SKM-1 (cell line): ENCODE data around the gene MAP2K2.

ENCODE experiments used
- DNase-seq: peaks from one replicate; lab custom pipeline; 2025; ENCODE audit not compliant: unreplicated experiment; lab: John Stamatoyannopoulos, UW

MAP2K2 gene

GRCh38 chr19:4061683-4062418 lies 62.1 kb downstream of the MAP2K2 start:
- DNase-seq: no peak

DNA sequence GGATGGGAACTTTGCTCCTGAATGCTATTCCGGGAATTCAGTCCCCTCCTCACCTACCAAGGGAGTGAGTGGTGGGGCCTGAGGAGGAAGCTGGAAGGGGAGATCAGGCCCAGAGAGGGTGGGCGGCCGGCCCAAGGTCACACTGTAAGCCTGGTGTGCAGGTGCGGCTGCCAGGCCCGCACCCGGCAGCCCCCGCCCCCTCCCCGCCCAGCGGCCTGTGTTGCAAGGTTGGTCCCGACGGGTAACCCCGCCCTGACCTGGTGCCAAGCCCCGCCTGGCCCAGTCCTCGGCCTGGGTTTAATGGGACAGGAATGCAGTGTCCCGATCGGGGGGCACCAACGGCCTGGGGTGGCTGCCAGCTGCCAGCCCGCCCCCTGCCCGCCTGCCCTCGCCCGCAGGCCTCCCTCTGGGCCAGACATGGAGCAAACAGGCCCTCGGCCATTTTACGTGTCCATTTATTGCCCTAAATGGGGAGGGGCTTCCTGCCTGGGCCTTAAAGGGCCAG lies 62.7 kb downstream of the MAP2K2 start:
- no peak for DNase-seq

DNA sequence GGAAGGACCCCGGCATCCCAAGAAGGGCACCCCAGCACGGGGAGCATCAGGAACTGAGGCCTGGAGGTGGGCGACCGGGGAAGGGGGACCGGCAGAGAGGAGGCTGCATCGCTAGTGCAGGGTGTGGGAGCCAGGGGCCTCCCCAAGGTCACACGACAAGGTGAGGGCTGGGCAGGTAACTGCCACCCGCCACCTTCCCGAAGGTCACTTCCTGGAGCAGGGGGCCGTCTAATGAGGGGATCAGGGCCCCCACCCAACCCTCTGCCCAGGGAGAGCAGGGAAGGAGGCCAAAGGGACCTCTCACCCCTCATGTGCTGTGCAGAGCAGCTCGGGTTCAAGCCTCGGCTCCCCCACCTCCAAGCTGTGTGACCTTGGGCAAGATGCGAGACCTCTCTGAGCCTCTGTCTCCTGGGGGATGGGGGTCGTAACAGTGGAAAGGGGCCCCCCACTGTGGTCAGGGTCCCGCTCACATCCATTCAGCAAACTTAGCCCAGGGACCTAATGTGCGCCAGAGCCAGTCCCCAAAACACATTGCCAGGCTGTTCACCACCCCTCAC lies 63.2 kb downstream of the MAP2K2 start:
- DNase-seq: no peak

GRCh38 chr19:4059891-4060620 lies 63.9 kb downstream of the MAP2K2 start:
- no peak for DNase-seq

DNA sequence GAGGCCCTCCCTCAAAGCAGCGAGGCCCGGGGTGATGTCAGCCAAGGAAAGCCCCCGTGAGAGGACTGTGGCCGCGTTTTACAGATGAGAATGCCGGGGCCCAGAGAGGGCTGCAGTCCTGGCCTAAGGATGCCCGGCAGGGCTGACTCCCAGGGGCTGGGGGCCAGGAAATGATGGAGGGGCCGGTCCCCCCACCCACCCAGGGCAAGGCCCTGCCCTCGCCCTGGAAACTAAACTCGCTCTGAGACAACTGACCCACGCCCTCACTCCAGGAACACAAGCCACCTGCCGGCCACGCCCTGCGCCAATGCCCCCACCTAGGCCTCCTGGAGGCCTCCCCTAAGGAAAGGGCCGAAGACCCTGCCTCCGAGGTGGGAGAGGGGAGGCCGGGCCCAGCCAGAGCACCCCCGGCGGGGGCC lies 64.5 kb downstream of the MAP2K2 start:
- DNase-seq: no peak

DNA sequence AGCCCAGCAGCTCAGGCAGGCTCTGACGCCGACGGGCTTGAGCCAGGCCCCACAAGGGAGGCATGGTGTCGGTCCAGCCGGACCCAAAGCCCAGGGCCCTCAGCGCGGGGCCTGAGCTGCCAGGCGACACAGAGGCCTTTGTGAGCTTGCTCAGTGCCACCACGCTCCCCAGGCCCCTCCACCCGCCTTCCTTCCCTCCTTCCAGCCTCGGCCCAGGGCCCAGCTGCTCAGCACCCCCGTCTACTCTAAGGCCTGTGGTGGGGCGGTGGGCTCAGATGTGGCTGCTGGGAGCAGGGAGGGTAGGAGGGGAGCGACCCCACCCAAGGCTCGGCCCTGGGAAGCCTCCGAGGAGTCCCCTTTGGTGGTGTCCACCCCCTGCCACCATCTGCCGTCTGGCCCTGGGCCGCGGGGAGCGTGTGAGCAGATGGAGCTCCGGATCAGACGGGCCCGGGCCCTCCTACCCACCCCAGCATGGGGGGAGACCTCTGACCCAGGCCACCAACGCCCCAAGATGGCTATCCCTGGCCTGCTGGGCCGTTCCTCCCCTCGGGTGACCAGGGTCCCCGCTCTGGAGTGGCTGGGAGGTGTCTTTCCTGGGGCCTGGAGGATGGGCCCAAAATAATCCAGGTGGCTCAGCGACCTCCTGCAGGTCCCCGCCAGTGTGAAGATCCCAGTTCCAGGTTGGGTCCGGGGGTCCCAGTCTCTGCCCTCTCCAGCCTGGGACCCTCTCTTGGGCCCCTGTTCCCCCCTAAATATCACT lies 65.0 kb downstream of the MAP2K2 start:
- DNase-seq: no peak

GRCh38 chr19:4057931-4058692 lies 65.8 kb downstream of the MAP2K2 start:
- peak; percentile 67 for DNase-seq

DNA sequence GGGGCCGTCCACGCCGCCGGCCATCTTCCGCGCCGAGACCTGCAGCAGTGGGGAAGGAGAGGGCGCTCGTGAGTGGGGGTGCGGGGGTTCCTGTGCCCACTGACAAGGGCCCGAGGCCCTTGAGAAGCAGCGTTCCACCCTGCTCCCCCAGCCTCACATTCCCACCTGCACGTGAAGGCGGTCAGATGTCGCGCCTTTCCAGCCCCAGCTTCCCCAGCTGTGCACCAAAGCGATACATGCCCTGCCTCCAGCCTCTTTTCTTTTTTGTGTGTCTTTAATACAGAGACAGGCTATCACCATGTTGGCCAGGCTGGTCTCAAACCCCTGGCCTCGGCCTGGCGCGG lies 68.7 kb downstream of the MAP2K2 start:
- no peak for DNase-seq

DNA sequence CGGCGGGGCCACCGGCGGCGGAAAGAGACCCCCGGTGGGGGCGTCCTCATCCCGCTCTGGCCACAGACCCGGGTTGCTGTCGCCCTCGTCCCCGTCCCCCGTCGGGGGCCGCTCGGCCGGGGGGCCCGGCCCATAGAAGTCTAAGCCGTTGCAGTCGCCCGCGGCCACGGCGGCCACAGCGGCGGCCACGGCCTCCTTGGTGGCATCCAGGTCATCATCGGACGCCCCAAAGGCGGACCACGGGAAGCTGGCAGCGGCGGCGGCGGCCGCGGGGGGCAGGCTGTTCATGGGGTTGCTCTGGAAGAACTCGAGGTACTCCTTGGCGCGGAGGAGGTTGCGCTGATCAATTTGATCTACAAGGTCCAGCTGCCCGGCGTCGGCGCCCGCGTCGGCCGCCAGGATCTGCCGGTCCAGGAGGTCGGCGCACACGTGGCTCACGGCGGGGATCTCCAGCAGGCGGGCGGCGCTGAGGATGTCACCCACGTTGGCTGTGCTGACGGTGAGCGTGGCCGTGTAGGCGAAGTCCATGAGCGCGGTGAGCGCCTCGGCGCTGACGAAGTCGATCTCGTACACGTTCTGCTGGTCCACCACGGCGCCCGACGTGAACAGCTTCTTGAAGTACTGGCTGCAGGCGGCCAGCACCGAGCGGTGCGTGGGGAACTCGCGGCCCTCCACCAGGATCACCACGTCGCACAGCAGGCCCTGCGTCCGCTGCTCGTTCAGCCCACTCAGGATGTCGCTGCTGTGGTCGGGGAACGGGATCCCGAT lies 69.3 kb downstream of the MAP2K2 start:
- DNase-seq: no peak

GRCh38 chr19:4053423-4054324 lies 70.2 kb downstream of the MAP2K2 start:
- DNase-seq: no peak

DNA sequence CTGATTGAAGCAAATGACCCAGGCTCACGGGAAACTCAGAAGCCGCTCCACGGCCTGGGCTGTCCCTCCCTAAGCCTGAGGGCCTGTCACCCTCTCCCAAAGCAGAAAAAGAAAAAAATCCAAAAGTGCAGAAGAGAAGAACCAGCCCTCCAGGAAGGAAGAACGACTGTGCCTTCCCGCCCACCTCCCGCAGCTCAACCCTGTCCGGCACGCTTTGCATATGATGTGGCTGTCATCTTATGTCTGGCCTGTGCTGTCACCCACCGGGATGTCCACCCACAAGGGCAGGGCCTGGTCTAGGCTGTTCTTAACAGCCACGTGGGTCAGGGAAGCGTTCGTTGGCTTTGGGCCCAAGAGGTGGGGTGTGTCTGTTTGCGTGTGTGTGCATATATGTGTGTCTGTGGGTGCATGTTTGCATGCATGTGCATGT lies 70.9 kb downstream of the MAP2K2 start:
- no peak for DNase-seq

DNA sequence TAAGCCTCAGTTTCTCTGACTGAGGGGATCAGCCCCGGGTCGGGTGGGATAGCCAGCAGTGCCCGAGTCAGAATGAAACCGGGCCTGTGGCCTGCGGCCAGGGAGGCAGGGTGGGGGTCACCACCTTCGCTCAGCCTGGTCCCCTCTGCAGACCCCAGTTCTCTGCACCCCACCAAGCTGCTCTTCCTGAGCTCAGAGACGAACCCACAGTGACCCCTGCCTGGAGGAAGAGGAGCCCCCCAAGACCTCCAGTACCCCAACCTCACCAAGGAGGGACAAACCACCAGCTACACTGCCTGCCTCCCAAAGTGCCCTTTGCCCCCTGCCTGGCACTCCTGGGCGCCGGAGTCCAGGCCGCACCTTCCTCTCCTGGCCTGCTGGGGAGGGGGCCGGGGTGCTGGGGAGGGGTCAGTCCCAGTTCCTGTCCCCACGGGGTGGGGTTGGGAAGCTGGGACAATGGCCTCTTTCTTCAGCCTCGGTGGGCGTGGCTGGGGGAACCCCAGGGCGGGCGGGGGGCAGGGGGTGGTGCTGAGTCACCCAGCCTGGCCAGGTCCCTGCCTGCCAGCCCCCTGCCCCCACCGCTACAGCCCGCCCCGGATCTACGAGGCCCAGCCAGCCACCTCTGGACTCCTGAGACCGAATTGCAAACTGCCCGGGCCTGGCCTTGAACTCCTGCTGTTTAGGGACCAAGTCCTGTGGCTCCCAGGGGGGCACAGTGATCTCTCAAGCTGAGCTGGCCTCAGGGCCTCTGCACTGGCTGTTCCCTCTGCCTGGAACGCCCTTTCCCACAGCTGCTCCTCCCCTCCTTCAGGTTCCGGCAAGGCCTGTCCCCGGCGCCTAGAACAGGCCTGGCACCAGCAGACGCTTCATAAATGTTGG lies 71.6 kb downstream of the MAP2K2 start:
- no peak for DNase-seq

GRCh38 chr19:4051175-4052101 lies 72.5 kb downstream of the MAP2K2 start:
- DNase-seq: peak; percentile 84

GRCh38 chr19:4049432-4049831 lies 74.5 kb downstream of the MAP2K2 start:
- no peak for DNase-seq

- DNase-seq: no peak
Measured at GRCh38 chr19:4046946-4047683, 76.8 kb downstream of the MAP2K2 start.

DNA sequence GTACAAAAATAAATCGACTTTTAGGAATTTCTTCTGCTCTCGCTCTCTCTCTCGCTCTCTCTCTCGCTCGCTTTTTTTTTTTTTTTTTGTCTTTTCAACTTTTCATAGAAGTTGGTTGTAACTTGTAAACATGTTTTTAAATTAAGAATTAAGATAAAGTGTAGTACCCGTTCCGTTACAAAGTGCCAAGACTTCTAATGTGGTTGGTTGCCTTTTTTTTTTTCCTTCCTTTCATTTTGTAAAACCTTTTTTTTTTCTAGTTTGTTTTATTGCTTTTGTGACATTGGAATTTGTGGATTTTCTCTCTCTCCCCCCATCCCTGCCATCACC lies 77.6 kb downstream of the MAP2K2 start:
- no peak for DNase-seq
